GM18502 (cell line): Measurements from ENCODE around the gene CLRN3.

ENCODE experiments used
- ATAC-seq: cut with Tn5 transposase; IDR thresholded peaks from one replicate; pipeline ENCODE4 v1.9.1; 2021; ENCODE audit warnings: mild to moderate bottlenecking; ENCODE audit not compliant: unreplicated experiment, poor library complexity

The CLRN3 gene, protein sequence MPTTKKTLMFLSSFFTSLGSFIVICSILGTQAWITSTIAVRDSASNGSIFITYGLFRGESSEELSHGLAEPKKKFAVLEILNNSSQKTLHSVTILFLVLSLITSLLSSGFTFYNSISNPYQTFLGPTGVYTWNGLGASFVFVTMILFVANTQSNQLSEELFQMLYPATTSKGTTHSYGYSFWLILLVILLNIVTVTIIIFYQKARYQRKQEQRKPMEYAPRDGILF

DNA sequence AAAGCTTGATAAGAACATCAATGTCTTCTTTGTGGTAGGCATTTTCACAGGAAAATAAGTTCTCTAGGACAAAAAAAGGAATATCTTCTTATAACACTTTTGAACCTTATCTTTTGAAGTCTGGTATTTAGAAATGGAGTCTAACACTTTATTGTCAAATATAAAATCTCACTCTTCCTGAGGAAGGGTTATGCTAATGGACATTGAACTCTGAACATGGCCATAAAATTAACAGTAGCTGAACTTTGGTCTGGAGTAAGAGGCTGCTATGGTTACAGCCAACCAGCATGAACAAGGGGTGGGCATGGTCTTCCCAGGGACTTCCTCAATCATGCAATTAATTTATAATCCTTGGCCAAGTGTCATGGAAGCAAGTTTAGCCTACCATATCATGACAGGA lies at the start of gene CLRN3:
Gene CLRN3, minus strand, starts transcription at position 199 of the 400 bp plus-strand sequence. Its CDS starts 157 bp downstream, at position 42.
- ATAC-seq, result no peak

DNA sequence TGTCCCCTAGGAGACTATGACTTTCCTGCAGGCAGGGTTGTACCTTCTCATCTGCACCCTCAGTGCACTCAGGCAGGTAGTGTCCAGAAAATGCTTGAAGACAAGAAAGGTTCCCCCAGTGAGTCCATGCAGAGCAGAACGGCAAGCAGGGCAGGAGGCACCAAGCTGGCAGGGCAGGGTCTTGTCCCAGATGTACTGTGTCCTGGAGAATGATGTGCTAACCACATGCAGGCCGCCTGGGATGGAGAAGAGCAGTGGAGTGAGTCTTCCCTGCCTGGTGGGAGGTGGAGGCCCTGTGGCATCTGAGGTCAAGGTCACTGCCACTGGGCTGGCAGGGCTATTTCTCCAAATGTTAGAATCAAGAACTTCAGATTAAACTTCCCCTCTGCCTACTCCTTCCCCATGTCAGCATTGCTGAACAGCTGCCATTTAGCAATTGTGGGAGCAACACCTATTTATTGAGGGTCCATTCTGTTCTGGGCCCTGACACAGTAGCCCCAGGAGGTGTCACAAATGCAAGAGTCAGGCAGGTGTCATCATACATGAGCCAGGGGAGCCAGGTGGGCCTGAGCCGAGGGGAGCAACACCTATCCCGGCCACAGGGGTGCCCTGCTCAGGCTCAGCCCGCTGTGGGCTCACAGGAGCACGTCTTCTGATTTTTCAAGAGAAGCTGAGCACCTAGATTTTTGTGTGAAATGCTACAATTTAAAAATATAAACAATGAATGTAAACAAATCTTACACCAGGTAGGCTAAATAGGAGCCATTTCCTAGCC lies 48.3 kb upstream of the CLRN3 start:
- ATAC-seq, result no peak

DNA sequence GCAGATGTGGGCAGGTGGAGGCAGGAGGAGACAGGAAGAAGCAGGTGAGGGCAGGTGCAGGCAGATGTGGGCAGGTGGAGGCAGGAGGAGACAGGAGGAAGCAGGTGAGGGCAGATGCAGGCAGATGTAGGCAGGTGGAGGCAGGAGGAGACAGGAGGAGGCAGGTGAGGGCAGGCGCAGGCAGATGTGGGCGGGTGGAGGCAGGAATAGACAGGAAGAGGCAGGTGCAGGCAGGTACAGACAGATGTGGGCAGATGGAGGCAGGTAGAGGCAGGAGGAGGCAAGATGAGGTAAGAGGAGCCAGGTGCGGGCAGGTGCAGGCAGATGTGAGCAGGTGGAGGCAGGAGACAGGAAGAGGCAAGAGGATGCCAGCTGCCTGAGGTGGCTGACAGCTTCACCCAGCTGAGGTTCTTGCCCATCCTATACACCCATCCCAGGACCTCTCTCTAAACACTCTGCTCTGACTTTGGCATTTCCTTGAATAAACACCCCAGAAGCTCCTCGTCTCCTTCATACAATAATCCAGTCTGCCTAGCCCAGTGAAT lies 47.1 kb upstream of the CLRN3 start:
- ATAC-seq, result no peak

DNA sequence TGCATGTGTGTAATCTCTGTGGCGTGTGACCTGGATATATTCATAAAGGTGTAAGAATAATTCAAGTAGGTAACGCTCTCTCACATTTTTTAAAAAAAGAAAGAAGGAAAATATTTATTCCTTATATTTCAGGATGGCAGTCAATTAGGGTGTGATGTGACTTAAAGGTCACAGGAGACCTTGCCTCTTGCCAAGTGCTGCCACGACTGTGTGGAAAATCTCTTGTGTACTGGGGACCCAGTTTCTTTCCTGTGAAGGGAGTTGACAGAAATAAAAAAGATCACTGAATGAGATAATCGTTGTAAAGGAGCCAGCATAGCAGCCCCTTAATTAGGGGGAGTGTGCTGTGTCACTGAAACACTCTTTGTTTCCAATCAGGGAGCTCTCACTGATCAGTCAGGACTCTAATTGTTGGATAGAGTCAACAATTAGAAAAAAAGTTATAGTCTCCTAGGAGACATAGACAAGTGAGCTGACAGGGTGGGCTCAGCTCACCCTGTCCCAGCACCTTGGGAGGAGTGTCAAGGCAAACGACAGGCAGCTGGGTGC lies 45.2 kb upstream of the CLRN3 start:
- ATAC-seq, result no peak

DNA sequence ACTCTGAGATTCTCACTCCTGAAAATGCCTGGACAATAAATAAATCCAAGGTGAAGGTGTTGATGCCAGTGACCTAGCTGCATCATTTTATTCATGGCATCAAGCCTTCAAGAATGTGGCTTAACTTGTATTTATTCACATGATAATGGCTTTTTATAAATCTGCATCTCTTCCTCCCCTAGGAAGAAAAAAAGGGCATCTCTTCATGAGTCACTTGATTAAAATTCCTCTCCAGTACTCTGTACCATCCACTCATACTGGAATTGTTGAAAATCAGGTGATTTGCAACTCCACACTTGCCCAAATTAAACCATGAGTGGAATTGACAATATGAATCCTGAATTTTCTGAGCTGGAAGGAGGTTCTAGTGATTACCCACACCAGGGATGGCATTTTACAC lies 44.3 kb upstream of the CLRN3 start:
- no peak for ATAC-seq

DNA sequence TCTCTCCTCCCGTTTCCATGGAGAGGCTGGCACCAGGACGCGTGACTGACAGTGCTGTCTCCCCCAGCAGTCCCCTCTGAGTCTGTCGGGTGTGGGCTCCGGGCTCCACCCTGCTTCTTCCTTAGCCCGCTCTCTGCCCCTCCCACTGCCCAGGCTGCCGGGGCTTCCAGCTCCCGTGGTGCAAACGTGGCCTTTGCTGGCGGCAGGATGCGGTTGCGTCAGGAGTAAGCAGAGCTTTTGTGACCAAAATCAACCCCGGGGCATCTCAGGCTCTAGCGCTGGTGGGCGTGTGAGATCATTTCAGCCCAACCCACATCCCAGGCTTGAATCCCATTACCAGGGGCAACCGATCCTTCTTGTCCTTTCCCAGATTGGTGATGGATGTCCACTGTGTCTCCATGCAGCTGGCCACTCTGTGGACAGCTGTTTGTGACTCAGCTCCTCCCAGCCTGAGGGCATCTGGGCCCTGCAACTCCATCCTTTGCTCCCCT lies 42.4 kb upstream of the CLRN3 start:
- ATAC-seq, result no peak

DNA sequence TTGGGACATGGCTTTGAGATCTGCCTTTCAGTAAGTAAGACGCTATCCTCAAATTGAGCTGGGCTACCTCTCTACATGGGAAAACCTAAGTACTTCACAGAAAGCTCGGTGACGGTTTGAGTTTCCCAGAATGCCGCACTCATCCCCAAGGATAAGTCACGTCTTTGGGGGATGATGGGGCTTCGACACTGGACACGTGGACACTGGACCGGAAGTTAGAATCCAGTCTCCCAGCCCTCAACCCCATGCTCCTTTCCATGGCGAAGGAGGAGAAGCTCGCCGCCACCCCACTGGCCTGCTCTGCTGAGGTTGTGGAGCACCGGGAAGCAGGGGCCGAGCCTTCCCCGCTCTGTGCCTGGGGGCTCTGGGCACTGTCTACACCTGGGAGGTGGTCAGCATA lies 41.6 kb upstream of the CLRN3 start:
- no peak for ATAC-seq

DNA sequence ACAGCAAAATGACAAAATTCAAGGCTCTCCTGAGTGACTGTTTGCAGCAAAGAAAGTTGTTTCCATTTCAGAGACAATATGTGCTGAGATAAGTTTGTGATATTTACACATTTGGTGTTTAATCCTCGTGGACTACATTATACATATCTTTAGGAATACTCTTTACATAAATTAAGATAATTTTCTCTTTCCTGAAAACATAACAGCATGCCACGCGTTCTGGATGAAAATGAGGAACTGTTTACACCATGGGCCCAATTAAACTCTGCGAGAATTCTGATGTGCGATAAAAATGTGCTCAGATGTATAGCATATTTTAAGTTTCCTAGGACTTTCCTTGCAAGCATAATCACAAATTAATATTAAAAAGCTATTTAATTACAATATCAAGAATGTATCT lies 40.5 kb upstream of the CLRN3 start:
- no peak for ATAC-seq

DNA sequence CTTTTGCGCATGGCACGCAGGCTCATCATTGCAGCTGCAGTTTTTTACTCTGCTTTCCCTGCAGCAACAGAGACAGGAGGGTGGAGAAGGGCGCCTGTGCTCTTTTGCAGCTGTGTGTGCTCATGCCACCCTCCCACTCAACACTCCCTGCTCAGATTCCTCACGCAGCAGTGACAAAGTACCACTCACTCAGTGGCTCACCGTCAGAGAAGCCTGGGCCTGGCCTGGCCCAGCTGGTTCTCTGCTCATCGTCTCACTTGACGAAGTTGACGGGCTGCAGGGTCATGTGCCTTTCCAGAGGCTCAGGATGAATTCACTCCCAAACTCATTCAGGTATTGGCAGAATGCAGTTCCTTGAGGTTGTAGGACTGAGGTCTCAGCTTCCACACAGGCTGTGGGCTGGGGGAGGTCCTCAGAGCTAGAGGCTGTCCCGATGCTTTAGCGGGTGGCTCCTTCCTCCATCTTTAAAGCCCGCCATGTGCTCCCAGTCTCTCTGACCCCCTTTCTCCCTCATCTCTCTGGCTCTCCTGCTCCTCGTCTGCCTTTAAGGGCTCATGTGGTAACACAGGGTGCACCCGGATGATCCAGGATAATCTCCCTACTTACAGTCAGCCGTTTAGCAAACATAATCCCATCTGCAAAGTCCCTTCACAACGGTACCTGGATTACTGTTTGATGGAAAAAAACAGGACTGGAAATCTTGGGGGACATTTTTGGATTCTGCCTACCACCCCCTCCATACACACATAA lies 40.0 kb upstream of the CLRN3 start:
- no peak for ATAC-seq

DNA sequence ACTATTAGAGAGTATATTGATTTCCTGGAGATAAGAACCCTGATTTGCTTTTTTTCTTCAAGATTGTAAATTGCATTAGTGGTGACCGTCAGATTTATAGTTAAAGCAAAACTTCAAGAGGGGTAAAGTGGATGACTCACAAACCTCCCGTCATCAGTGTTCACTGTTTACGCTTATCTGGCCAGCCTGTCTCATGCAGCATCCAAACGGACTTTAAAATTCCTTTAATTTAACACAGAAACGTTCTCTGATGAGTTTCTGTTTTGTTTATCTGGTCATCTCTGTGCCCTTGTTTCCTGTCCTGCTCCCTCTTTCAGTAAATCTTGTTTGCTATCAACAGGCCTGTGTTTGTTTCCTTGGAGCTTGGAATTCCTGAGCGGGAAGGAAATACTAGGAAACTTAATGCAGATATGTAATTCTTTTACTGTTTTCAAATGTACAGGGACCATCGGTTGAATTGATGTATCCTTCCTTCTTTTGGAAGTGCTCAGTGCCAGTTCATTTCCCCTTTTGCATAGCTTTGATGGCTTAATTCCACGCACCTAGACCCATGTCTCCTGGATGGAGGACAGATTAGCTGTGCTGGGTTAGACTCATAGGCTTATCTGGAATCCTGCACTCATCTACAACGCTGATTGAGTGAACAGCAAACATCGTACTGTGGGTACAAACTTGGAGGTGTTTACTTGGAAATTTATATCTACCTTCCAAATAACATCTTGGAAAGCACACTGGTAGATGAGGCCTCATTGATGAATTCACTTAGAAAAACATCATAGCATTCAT lies 35.5 kb upstream of the CLRN3 start:
- ATAC-seq, result no peak

DNA sequence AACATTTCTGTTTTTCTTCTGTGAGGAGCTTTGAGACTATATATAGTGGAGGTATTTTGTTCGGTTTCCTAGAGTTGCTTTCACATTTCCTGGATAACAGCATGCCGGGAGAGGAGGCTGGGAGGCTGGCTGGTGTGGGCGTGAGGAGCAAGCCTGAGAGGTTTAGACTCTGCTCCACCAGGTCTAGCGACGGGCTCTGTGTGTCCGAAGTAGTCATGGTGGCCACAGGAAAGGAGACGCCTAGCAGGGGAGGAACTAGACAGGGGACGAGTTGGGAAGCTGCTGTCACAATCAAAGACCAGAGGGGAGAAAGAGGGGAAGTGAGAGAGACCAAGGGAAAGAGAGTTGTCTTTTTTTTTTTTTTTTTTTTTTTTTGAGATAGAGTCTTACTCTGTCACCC lies 33.7 kb upstream of the CLRN3 start:
- ATAC-seq, result no peak

DNA sequence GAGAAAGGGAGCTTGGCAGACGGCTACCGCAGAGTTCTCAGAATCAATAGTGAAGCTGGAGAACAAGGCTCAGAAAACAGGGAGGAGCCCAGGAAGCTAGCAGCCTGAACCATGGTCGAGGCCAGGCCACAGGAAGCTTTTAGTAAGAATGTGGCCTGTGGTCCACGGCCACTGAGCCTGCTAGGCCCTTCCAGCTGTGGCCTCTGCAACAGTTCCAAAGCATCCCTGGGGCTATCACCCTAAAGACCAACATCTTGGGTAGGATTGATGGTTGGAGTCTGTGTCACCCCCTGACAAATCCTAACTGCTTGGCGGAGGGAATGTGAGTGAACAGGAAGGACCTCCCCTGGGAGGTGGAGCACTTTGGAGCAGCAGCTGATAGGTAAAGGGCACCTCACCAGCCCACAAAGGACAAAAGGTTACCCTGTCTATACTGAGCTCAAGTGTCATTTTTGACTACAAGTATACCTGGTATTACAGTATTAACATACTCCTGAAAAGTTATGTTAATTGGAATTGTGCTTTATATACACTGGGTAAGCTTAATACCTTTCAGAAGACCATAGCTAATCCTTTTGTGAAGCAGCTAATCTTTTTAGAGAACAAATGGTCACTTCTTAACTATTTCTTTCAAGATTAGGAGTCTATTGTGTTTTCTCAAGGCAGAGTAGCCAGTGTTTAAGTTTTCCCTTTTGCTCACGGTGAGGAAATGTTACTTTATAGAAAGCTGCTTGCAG lies 32.9 kb upstream of the CLRN3 start:
- ATAC-seq, result no peak

DNA sequence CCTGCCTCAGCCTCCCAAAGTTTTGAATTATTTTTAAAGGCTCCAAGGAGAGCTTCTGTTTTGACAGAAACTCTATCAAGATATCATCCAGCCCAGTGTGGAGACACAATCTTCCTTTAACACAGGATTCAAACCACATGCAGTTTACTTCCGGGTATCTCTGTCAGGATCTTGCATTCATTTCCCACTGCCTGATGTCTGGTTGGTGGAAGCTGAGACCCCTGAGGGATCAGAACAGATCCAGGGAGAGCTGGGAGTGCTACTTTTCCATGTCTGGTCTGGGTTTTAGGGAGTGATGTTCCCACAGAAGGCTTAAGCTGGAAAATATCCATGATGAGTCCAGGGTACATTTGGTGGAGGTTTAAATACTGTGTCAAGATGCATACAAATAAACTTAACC lies 30.9 kb upstream of the CLRN3 start:
- no peak for ATAC-seq

DNA sequence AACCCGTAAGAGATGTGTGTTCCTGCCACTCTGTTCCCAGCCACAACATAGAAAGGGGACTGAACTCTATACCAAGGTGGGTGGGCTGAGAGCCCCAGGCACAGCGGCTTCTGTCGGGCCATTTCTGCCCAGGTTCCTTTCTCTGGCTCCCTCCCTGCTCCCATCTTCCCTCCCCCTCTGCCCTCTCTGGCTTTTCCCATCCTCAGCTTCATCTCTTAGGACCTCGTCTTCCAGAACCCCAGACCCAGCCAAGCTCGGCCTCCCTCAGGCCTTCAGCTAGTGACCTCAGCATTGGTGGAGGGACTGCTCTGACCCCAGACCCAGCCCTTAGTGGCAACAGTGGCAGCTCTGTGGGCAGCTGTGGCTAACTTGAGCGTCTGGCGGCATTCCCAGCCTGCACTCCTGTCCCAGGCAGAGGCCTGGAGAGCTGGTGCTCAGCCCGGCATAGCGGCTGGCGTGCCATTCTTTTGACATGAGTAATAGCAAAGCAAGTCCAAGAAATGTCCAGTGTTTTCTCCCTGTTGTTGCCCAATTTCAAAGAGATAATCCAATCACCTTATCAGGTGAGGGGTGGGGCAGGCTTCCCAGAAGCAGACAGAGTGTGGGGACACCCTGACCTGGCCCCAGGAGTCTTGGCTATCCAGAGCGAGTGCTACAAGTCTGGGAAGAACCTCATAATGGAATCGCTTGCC lies 30.1 kb upstream of the CLRN3 start:
- ATAC-seq, result no peak

DNA sequence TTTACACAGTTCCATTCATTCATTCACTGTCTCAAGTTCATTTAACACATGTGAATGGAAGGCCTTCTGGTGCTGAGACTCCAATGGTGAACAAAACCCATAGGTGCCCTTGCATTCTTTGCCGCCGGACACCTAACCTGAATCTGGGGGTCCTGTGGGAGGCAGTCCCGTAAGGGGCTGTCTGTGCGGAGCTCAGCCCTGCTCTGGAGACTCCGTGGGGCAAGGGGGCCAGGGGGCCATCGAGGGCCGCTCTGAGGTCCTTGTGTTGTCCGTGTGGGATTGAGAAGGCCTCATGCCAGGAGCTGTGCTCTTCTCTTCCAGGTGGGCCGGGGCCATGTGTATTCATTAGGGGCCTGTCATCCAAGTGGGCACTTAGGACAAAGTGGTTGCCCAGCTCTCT lies 29.5 kb upstream of the CLRN3 start:
- ATAC-seq, result no peak

DNA sequence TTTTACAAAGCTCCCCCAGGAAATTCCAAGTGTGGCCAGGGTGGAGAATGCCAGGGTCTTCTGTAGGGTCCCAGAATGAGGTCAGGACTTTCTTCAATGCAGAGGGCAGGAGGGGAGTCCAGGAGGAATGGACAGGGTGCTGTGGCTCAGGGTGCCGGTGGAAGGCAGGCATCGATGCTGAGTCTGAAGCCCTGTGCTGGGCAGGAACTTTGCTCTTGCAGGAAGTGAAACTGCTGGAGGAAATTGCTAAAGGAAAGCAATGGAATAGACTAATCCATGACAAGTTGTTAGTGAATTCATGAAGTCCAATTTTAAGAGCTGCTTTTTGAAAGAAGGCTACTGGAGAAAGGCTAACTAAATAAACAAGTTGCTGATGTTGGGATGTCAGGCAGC lies 29.0 kb upstream of the CLRN3 start:
- ATAC-seq, result no peak

DNA sequence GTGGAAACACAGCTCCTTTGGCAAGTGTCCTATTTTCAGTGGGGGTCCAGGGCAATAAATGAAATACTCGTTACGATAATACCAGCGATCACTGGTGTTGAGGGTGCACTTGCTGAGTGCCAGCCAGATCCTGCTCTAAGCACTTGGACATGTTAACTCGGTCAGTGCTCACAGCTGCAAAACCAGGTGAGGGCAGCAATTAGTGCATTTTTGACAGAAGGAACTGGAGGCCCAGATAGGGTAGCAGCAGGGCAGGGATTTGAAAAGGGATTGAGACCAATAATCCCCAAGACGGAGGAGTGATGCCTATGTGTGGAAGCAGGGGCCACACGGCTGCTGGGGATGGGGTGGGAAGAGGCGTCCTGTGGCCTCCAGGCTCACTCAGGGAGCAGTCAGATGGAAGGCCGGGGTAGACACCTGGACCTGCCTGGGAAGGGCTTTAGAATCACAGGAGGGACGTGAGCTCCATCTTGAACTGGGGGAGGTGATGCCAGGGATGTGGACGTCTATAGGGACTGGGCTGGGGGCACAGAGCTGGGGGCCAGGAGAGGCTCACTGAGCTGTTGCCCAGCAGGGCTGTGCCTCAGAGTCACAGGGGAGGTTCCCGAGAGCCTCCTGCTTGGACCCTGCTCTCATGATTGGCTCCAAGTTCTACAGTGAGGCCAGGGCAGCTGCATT lies 28.5 kb upstream of the CLRN3 start:
- no peak for ATAC-seq
